ENCODE data around the gene GRK5.

DNA sequence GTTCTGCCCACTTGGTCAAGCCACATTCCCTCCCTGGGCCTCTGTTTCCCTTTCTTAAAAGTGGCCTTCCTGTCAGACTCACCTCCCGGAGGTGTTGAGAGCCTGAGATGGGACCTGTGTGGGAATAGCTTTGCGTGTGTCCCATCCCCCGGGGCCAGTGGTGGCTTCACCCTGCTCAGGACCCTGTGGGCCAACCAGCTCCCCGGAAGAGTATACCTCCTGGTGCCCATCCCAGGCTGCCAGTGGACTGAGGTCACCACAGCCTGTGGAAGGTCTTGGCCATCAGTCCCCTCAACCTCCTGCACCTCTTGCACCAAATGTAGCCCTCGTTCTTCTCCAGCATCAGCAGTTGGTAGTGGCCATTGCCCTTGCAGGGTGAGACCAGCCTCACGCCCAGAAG, 190.0 kb downstream of the GRK5 start:
- no peak for TF ChIP-seq ZNF830 (CRISPR knock-in tag; IDR thresholded peaks at IDR 0.05)
- no peak for TF ChIP-seq TRIM28 (IDR thresholded peaks at IDR 0.05)
- TF ChIP-seq ZNF57 (CRISPR knock-in tag; IDR thresholded peaks at IDR 0.05): no peak
- TF ChIP-seq FOSL1 (tag; conservative IDR thresholded peaks at IDR 0.05): no peak
- no peak for TF ChIP-seq ZNF668 (CRISPR knock-in tag; IDR thresholded peaks at IDR 0.05)
- TF ChIP-seq ZNF780A (CRISPR knock-in tag; IDR thresholded peaks at IDR 0.05): no peak
- no peak for TF ChIP-seq CBFB (CRISPR knock-in tag; IDR thresholded peaks at IDR 0.05)
- TF ChIP-seq, protein P1, sequence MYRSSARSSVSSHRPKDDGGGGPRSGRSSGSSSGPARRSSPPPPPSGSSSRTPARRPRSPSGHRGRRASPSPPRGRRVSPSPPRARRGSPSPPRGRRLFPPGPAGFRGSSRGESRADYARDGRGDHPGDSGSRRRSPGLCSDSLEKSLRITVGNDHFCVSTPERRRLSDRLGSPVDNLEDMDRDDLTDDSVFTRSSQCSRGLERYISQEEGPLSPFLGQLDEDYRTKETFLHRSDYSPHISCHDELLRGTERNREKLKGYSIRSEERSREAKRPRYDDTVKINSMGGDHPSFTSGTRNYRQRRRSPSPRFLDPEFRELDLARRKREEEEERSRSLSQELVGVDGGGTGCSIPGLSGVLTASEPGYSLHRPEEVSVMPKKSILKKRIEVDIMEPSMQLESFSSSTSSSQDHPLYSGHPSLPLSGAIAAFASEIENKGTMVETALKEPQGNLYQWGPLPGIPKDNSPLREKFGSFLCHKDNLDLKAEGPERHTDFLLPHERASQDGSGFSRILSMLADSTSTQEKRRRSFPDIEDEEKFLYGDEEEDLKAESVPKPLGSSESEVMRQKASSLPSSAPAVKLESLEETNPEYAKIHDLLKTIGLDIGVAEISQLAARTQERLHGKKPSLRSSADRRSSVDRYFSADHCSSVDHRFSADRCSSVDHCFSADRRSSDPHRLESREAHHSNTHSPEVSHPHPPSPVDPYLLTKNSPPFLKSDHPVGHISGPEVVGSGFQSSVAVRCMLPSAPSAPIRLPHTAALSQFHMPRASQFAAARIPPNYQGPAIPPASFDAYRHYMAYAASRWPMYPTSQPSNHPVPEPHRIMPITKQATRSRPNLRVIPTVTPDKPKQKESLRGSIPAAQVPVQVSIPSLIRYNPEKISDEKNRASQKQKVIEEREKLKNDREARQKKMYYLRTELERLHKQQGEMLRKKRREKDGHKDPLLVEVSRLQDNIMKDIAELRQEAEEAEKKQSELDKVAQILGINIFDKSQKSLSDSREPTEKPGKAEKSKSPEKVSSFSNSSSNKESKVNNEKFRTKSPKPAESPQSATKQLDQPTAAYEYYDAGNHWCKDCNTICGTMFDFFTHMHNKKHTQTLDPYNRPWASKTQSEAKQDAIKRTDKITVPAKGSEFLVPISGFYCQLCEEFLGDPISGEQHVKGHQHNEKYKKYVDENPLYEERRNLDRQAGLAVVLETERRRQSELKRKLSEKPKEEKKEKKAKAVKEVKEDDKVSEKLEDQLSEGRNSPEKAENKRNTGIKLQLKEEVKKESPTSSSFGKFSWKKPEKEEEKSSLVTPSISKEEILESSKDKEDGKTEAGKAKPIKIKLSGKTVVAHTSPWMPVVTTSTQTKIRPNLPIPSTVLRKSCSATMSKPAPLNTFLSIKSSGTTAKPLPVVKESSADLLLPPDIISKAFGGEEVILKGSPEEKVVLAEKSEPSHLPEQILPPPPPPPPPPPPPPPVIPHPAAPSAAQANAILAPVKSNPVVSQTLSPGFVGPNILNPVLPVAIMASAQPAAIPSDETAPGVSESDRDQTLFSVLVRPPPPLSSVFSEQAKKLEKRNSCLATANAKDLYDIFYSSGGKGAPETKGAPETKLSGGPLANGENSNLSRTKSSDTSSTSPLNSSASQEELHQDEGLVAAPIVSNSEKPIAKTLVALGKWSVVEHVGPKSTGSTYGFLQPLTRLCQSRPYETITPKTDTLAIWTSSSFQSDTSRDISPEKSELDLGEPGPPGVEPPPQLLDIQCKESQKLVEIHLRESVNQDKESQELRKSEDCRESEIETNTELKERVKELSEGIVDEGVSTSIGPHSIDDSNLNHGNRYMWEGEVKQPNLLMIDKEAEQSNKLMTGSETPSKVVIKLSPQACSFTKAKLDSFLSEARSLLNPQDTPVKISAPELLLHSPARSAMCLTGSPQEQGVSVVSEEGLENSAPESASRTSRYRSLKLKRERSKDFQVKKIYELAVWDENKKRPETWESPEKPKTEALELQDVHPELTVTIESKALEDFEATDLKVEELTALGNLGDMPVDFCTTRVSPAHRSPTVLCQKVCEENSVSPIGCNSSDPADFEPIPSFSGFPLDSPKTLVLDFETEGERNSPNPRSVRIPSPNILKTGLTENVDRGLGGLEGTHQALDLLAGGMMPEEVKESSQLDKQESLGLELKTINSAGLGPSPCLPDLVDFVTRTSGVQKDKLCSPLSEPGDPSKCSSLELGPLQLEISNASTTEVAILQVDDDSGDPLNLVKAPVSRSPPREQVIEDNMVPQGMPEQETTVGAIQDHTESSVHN (IDR thresholded peaks at IDR 0.05; ENCODE audit: borderline replicate concordance in 1 of 2, low read depth in 1 of 2): no peak
- no peak for TF ChIP-seq KLF13 (tag; IDR thresholded peaks at IDR 0.05; ENCODE audit: borderline replicate concordance, low read depth)

All from K562 (cell line).